ENCODE results near the gene GRIPAP1. TPM values are rescaled to one million over a fixed set of nuclear protein-coding genes. Genes with fewer than 3 reads are reported as not detected.

GRIPAP1 gene
- total RNA-seq, 1 donor from 2014 or later, result 28.8 TPM

DNA sequence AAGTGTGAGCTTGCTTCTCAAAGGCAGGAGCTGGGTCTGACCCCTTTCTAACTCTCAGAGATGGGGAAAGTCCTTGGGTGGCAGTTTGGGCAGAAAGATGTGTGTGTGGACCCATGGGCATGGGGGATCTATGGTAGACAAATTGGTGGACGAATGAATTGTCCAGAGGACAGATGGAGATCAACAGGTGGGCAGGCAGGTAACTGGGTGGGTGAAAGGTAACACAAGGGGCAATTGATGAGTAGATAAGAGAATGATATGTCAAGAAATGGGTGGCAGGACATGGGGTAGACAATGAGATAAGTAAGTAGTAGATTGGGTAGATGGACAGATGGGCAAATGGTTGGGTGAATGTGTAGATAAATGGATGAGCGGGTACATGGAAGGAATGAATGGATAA is 27.5 kb downstream of the GRIPAP1 start:
- peaks cover 8% of the 10 kb centered on the region for H3K9me3 Mint-ChIP-seq (ENCODE audit: low read depth)
- peaks cover 10% of the 10 kb centered on the region for H3K4me1 Mint-ChIP-seq (ENCODE audit: low read depth)
- no peak overlapping the region for H3K4me3 Mint-ChIP-seq (ENCODE audit: unreplicated experiment)
- peaks cover 17% of the 10 kb centered on the region for H3K36me3 Mint-ChIP-seq (ENCODE audit: low read depth)
- no peak overlapping the region for H3K27ac Mint-ChIP-seq (ENCODE audit: unreplicated experiment)
- H3K27me3 Mint-ChIP-seq (ENCODE audit: low read depth), result no peaks in the 10 kb centered on the region
- TF ChIP-seq, protein P1, sequence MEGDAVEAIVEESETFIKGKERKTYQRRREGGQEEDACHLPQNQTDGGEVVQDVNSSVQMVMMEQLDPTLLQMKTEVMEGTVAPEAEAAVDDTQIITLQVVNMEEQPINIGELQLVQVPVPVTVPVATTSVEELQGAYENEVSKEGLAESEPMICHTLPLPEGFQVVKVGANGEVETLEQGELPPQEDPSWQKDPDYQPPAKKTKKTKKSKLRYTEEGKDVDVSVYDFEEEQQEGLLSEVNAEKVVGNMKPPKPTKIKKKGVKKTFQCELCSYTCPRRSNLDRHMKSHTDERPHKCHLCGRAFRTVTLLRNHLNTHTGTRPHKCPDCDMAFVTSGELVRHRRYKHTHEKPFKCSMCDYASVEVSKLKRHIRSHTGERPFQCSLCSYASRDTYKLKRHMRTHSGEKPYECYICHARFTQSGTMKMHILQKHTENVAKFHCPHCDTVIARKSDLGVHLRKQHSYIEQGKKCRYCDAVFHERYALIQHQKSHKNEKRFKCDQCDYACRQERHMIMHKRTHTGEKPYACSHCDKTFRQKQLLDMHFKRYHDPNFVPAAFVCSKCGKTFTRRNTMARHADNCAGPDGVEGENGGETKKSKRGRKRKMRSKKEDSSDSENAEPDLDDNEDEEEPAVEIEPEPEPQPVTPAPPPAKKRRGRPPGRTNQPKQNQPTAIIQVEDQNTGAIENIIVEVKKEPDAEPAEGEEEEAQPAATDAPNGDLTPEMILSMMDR (IDR thresholded peaks at IDR 0.05), result no peak
- DNase-seq (ENCODE audit: low spot score), result no peak

DNA sequence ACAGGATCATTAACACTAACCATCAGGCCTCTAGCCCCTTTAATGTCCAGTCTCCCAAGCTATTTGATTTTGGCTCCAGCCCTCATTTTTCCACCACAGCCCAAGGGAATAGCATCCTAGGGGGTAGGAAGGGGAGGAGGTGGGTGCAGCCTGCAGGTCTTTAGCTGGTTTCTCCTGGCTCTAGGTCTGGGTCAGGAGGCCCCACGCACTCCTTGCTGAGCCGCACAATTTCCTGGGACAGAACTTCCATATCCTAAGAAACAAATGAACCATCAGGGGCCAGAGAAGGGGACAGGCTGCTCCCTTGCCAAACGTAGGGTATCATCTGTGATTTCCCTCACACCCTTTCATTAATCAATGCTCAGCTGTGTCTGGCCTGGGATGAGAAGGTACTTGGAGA is 28.0 kb downstream of the GRIPAP1 start:
- TF ChIP-seq, protein P1 (IDR thresholded peaks at IDR 0.05), result no peak
- H3K4me3 Mint-ChIP-seq (ENCODE audit: unreplicated experiment), result no peak overlapping the region
- DNase-seq (ENCODE audit: low spot score), result no peak
- H3K4me1 Mint-ChIP-seq (ENCODE audit: low read depth), result peaks cover 10% of the 10 kb centered on the region
- no peak overlapping the region for H3K27ac Mint-ChIP-seq (ENCODE audit: unreplicated experiment)
- no peaks in the 10 kb centered on the region for H3K27me3 Mint-ChIP-seq (ENCODE audit: low read depth)
- peaks cover 17% of the 10 kb centered on the region for H3K36me3 Mint-ChIP-seq (ENCODE audit: low read depth)
- H3K9me3 Mint-ChIP-seq (ENCODE audit: low read depth), result peaks cover 9% of the 10 kb centered on the region

DNA sequence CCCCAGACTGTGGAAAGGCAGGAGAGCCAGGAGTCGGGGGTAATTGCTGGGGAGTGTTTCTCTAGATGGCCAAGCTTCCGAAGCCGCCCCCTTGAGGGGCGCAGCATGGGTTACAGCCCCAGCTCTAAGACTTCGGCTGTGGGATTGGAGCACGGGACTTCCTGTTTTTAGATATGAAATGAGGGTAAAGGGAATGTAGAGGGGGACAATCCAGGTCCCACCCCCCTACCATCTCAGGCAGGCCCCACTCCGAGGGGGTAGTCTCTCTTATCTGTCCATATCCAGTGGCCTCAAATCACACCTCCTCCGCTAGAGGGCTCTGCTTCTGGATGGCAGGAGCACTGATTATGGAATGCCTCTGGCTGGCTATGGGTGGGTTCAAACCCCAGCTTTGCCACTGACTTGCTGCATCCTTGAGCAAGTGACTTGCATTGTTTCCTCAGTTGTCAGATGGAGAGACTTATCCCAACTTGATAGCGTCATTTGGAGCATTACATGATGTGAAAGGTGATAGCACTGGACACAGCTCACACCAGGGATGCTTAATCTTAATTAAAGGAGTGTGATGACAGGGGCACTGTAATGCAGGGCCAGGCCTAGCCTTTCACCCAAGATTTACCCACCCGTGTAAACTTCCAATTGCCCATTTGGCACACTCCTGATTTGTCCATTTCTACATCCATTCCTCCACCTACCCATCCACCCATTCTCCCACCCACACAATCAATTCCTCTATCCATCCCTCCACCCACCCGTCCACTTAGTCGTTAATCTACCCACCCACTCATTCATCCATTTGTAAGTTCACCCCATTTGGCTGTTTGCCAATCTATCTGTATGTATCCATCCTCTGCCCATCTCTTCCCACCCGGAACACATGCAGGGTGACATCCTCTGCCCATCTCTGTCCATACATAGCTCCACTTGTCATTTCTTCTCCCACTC is 29.6 kb downstream of the GRIPAP1 start:
- H3K27me3 Mint-ChIP-seq (ENCODE audit: low read depth), result no peaks in the 10 kb centered on the region
- peaks cover 13% of the 10 kb centered on the region for H3K9me3 Mint-ChIP-seq (ENCODE audit: low read depth)
- peak overlapping the region; percentile 66 for H3K4me3 Mint-ChIP-seq (ENCODE audit: unreplicated experiment)
- H3K4me1 Mint-ChIP-seq (ENCODE audit: low read depth), result peaks cover 13% of the 10 kb centered on the region
- H3K36me3 Mint-ChIP-seq (ENCODE audit: low read depth), result peaks cover 12% of the 10 kb centered on the region
- peak overlapping the region; percentile 17 for H3K27ac Mint-ChIP-seq (ENCODE audit: unreplicated experiment)
- TF ChIP-seq, protein P1 (IDR thresholded peaks at IDR 0.05), result peak; percentile 78
- no peak for DNase-seq (ENCODE audit: low spot score)

DNA sequence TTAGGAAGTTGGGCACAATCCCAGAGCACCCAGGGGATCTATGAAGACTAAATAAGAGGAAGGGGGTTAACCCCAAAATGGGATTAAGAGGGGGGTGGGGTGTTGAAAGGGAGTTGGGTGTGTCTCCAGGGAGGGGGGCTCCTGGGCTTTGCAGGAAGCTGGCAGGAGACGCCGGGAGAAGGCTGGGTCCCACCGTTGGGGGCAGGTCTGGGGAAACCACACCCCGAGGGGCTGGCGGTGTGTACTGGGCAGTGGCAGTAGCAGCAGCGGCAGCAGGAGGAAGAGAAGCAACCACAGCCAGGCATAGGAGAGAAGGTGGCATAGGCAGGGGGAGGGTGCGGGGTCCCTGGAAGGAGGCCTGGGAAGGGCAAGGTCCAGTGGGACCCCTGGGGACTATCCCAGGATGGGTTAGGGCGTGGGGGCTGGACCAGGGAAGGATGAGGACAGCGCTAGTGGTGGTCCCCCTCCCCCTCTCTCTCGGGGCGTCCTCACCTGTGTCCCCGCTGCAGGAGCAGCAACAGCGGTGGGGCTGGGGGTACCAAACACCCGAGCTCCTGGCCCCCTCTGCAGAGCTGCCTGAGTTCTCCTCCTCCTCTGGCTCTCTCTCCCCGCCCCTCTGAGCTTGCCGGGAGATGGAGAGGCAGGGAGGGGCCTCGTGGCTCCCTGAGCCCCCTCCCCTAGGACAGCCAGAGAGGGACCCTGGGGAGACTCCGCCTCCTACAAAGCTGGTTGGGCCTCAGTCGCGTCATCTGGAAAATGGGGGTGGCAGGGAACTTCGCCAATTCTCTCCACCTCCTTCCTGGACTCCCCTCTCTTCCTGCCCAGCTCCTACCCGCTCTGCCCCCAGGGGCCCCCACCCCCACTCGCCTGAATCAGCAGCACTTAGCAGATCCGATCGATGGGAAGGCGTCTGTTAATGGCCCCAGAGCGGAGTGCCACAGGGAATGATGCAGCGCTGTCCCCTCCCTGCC is 30.5 kb downstream of the GRIPAP1 start, which contains the start of gene KCND1:
KCND1 (minus strand) TSS at position 596 of the 971 bp plus-strand sequence. CDS start 1,573 bp downstream, outside the sequence.
- peaks cover 14% of the 10 kb centered on the region for H3K9me3 Mint-ChIP-seq (ENCODE audit: low read depth)
- H3K36me3 Mint-ChIP-seq (ENCODE audit: low read depth), result peaks cover 12% of the 10 kb centered on the region
- DNase-seq (ENCODE audit: low spot score), result no peak
- no peaks in the 10 kb centered on the region for H3K27me3 Mint-ChIP-seq (ENCODE audit: low read depth)
- H3K4me3 Mint-ChIP-seq (ENCODE audit: unreplicated experiment), result peak within 1 kb of the TSS; percentile 66
- TF ChIP-seq, protein P1 (IDR thresholded peaks at IDR 0.05), result no peak
- H3K4me1 Mint-ChIP-seq (ENCODE audit: low read depth), result peaks cover 20% of the 10 kb centered on the region
- peak within 1 kb of the TSS; percentile 17 for H3K27ac Mint-ChIP-seq (ENCODE audit: unreplicated experiment)

DNA sequence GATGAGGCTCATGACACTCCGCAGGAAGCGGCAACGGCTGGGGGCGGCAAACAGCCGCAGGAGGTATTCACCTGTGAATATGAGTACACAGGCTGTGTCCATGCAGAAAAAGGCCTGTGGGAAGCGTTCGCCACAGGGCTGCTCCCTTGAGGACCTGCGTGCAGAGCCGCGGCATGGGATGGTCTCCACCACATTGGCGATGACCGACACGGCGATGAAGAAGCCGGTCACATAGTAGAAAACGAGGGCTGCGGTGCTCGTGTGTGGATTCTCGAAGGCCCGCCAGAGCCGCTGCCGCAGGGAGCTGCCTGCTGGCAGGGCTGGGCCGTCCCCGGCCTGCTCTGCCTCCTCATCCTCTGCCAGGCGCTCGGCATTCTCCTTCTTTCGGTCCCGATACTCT is 32.6 kb downstream of the GRIPAP1 start:
- Mint-ChIP-seq H3K36me3 (ENCODE audit: low read depth) (peaks cover under 1% of the 10 kb centered on the region), H3K27me3 (ENCODE audit: low read depth) (no peaks in the 10 kb centered on the region), H3K4me3 (ENCODE audit: unreplicated experiment) (no peak overlapping the region), H3K27ac (ENCODE audit: unreplicated experiment) (no peak overlapping the region), H3K4me1 (ENCODE audit: low read depth) (peaks cover 20% of the 10 kb centered on the region), H3K9me3 (ENCODE audit: low read depth) (peaks cover 10% of the 10 kb centered on the region)
- TF ChIP-seq, protein P1 (IDR thresholded peaks at IDR 0.05), result no peak
- DNase-seq (ENCODE audit: low spot score), result no peak
